Mucosa of gallbladder (tissue), 1 donor: ENCODE data around the gene TMEM39A. TPM values are rescaled to one million over a fixed set of nuclear protein-coding genes. Genes with fewer than 3 reads are reported as not detected.

Experiments
- DNase-seq: peaks from one replicate; pipeline ENCODE4 v3.0.0-alpha.2; 2020; ENCODE audit warnings: low spot score
- total RNA-seq: library from RNA; stranded (reverse); gene quantifications from one replicate; pipeline ENCODE4 v1.2.1, GENCODE V29; 2021
- donor health status: DM: no; HTN: no; CAD: no.

TMEM39A gene
- total RNA-seq, 1 donor from 2014 or later = 35.3 TPM

- DNase-seq = no peak
Measured at GRCh38 chr3:119401069-119401468, 62.3 kb downstream of the TMEM39A start.

- DNase-seq = no peak
Measured at GRCh38 chr3:119400466-119400865, 62.9 kb downstream of the TMEM39A start.

- no peak for DNase-seq
Measured at GRCh38 chr3:119396870-119397269, 66.5 kb downstream of the TMEM39A start.

GRCh38 chr3:119395923-119396358 is 67.5 kb downstream of the TMEM39A start:
- no peak for DNase-seq

GRCh38 chr3:119388577-119388976 is 74.8 kb downstream of the TMEM39A start:
- no peak for DNase-seq

GRCh38 chr3:119382134-119382533 is 81.3 kb downstream of the TMEM39A start:
- no peak for DNase-seq

GRCh38 chr3:119380697-119381096 is 82.7 kb downstream of the TMEM39A start:
- no peak for DNase-seq

Other genes starting within 250 kb of the TMEM39A start
- 58.1 TPM for gene B4GALT4, start 222.7 kb downstream of the TMEM39A start, total RNA-seq
- gene ARHGAP31, start 169.2 kb downstream of the TMEM39A start, total RNA-seq = 22.6 TPM
- 17.9 TPM for gene POGLUT1, start 5.3 kb upstream of the TMEM39A start, total RNA-seq
- 114 TPM for gene TIMMDC1, start 34.9 kb upstream of the TMEM39A start, total RNA-seq
- 0.46 TPM for gene CD80, start 96.0 kb upstream of the TMEM39A start, total RNA-seq
- 9.5 TPM for gene ADPRH, start 115.9 kb upstream of the TMEM39A start, total RNA-seq
- 1.6 TPM for gene PLA1A, start 134.3 kb upstream of the TMEM39A start, total RNA-seq
- 53.2 TPM for gene POPDC2, start 197.0 kb upstream of the TMEM39A start, total RNA-seq
- 45.1 TPM for gene COX17, start 213.8 kb upstream of the TMEM39A start, total RNA-seq
- gene CFAP91, start 239.4 kb upstream of the TMEM39A start, total RNA-seq = 6.7 TPM